Neuronal stem cell (in vitro differentiated cells): ENCODE results near the gene CD58.

ENCODE experiments used
- DNase-seq: peaks from one replicate; pipeline ENCODE4 v3.0.0-alpha.2; 2013; ENCODE audit warnings: low spot score
- H2AFZ ChIP-seq: one replicate; pipeline ENCODE4 v1.6.1; 2013; ENCODE audit warnings: mild to moderate bottlenecking, low read length, inconsistent platforms
- H2AK5ac ChIP-seq: 2 replicates; pipeline ENCODE4 v1.6.1; 2013; ENCODE audit warnings: low read depth, mild to moderate bottlenecking, inconsistent platforms, low read length, moderate library complexity, mixed read lengths
- H2BK120ac ChIP-seq: 2 replicates; pipeline ENCODE4 v1.6.1; 2013; ENCODE audit warnings: low read depth, mild to moderate bottlenecking, inconsistent platforms, low read length, moderate library complexity, mixed read lengths
- H2BK12ac ChIP-seq: one replicate; pipeline ENCODE4 v1.6.1; 2013; ENCODE audit warnings: low read length, inconsistent platforms
- H2BK15ac ChIP-seq: 2 replicates; pipeline ENCODE4 v1.6.1; 2013; ENCODE audit warnings: mild to moderate bottlenecking, low read length, inconsistent platforms, mixed read lengths
- H2BK5ac ChIP-seq: one replicate; pipeline ENCODE4 v1.6.1; 2013; ENCODE audit warnings: inconsistent platforms, mild to moderate bottlenecking, low read length, moderate library complexity
- H3K14ac ChIP-seq: one replicate; pipeline ENCODE4 v1.6.1; 2013; ENCODE audit warnings: low read length, inconsistent platforms
- H3K18ac ChIP-seq: 2 replicates; pipeline ENCODE4 v1.6.1; 2013; ENCODE audit warnings: low read length, inconsistent platforms
- H3K23ac ChIP-seq: 2 replicates; pipeline ENCODE4 v1.6.1; 2013; ENCODE audit warnings: low read depth, mild to moderate bottlenecking, mixed read lengths, low read length, inconsistent platforms; ENCODE audit not compliant: poor library complexity
- H3K27ac ChIP-seq: replicated peaks from 3 replicates; pipeline ENCODE4 v1.5.1; 2013; ENCODE audit warnings: low read length, inconsistent platforms
- H3K27me3 ChIP-seq, 3 experiments: 2 replicates each; pipeline ENCODE4 v1.6.1; 2013; ENCODE audit warnings: low read length in 3 of 3, mild to moderate bottlenecking in 2 of 3, inconsistent platforms in 1 of 3, low read depth in 1 of 3, mixed read lengths in 1 of 3, moderate library complexity in 1 of 3; ENCODE audit not compliant: control insufficient read depth in 3 of 3, insufficient read depth in 3 of 3
- H3K36me3 ChIP-seq, 2 donors: replicated peaks in 1 of 2; 2 replicates each; pipeline ENCODE4 v1.6.1; 2013; ENCODE audit warnings: low read length in 2 of 2; ENCODE audit not compliant: control insufficient read depth in 2 of 2, insufficient read depth in 2 of 2
- H3K4ac ChIP-seq: 2 replicates; pipeline ENCODE4 v1.6.1; 2013; ENCODE audit warnings: inconsistent platforms, mild to moderate bottlenecking, low read length, moderate library complexity
- H3K4me1 ChIP-seq, 2 donors: 1 replicate in 1 of 2; 2 replicates in 1 of 2; pipeline ENCODE4 v1.6.1; 2013; ENCODE audit warnings: low read length in 2 of 2, low read depth in 1 of 2; ENCODE audit not compliant: control insufficient read depth in 2 of 2, insufficient read depth in 1 of 2
- H3K4me2 ChIP-seq: one replicate; pipeline ENCODE4 v1.6.1; 2013; ENCODE audit warnings: mild to moderate bottlenecking, low read length, inconsistent platforms; ENCODE audit not compliant: insufficient read depth, poor library complexity, severe bottlenecking
- H3K4me3 ChIP-seq, 2 donors: 2 replicates each; pipeline ENCODE4 v1.5.1; 2013; ENCODE audit warnings: low read length in 2 of 2, mild to moderate bottlenecking in 2 of 2, inconsistent platforms in 1 of 2, moderate library complexity in 1 of 2
- H3K79me1 ChIP-seq: one replicate; pipeline ENCODE4 v1.6.1; 2013; ENCODE audit warnings: low read depth, mild to moderate bottlenecking, inconsistent platforms, low read length, moderate library complexity
- H3K9ac ChIP-seq: one replicate; pipeline ENCODE4 v1.6.1; 2013; ENCODE audit warnings: mild to moderate bottlenecking, low read depth, low read length, inconsistent platforms; ENCODE audit not compliant: poor library complexity
- H3K9me3 ChIP-seq, 2 donors: replicated peaks in 1 of 2; 2 replicates each; pipeline versions ENCODE3 to v1.6.1; 2013; ENCODE audit warnings: low read length in 2 of 2, mild to moderate bottlenecking in 2 of 2, inconsistent platforms in 1 of 2, low read depth in 1 of 2, mixed read lengths in 1 of 2, moderate library complexity in 1 of 2; ENCODE audit not compliant: control insufficient read depth in 2 of 2, insufficient read depth in 1 of 2
- H4K8ac ChIP-seq: one replicate; pipeline ENCODE4 v1.6.1; 2013; ENCODE audit warnings: low read depth, mild to moderate bottlenecking, inconsistent platforms, low read length, moderate library complexity
- H4K91ac ChIP-seq: one replicate; pipeline ENCODE4 v1.6.1; 2013; ENCODE audit warnings: low read length, low read depth, mild to moderate bottlenecking, inconsistent platforms; ENCODE audit not compliant: poor library complexity
- WGBS, 2 donors: extraction: QIAGEN DNeasy Blood & Tissue Kit; methylation state at CpG; one replicate each; pipeline ENCODE4 v1.1.7; 2013; ENCODE audit warnings: missing lambda C conversion rate in 2 of 2, mixed read lengths in 1 of 2; ENCODE audit not compliant: insufficient read length in 2 of 2, insufficient replicate concordance in 1 of 2; ENCODE audit errors: extremely low coverage in 2 of 2; 5-methylcytosine and 5-hydroxymethylcytosine counted together

The CD58 gene

GRCh38 chr1:116554924-116555323, 15.9 kb downstream of the CD58 start:
- Histone ChIP-seq H3K4me1 (no peaks in the 10 kb centered on the region), H3K4me3 (no peak overlapping the region), H3K14ac (no peak overlapping the region), H2BK5ac (no peak overlapping the region), H3K27me3 (no peaks in the 10 kb centered on the region), H3K23ac (no peak overlapping the region), H3K27ac (no peak overlapping the region), H3K4me2 (no peak overlapping the region), H3K4ac (no peak overlapping the region), H2AFZ (no peak overlapping the region), H4K8ac (no peak overlapping the region), H2BK120ac (no peak overlapping the region), H3K9me3 (no peaks in the 10 kb centered on the region), H2BK12ac (no peak overlapping the region), H4K91ac (no peak overlapping the region), H3K18ac (no peak overlapping the region), H2AK5ac (no peak overlapping the region), H2BK15ac (no peak overlapping the region), H3K79me1 (no peaks in the 10 kb centered on the region), H3K9ac (no peak overlapping the region), H3K36me3 (no peaks in the 10 kb centered on the region)
- DNase-seq = no peak
- WGBS, 2 donors = no CpG with 5 or more reads among the region's 2 CpGs

DNA sequence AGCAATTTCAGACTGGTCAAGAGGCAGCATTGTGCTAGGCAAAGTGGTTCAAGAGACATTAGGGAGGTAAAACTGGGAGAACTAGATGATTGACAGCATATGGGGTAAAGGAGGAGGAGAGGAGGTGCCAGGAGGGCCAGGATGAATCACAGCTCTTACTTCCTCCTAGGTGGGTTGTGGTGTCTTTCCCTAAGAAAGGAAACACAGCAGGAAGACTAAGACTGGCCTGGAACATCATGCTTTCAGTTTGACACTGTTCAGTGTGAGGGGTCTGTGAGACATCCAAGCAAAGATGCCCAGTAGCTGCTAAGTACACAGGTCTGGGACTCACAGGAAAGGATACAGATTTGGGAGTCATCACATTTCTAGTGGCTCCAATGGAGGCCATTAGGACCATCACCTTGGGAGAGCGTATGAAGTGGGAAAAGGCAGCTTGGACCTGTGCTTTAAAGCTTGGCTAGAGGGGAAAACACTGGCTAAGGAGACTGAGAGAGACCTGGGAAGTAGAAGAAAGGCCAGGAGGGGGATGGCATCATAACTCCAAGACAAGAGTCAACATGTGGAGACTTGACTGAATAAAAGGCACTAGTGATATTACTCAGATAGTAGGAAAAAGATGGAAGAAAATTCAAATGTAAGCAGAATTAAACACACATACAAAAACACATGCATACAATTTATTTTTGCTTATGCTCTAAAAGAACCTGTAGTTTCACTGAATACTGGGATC, 17.3 kb downstream of the CD58 start:
- H3K36me3 ChIP-seq = no peaks in the 10 kb centered on the region
- no peak overlapping the region for H3K4me3 ChIP-seq
- H3K4ac ChIP-seq = no peak overlapping the region
- no peak overlapping the region for H4K8ac ChIP-seq
- H3K79me1 ChIP-seq = no peaks in the 10 kb centered on the region
- DNase-seq = no peak
- no peak overlapping the region for H3K14ac ChIP-seq
- no peak overlapping the region for H3K27ac ChIP-seq
- H2AFZ ChIP-seq = no peak overlapping the region
- H2BK120ac ChIP-seq = no peak overlapping the region
- H3K4me1 ChIP-seq = peaks cover 0 to 2% of the 10 kb centered on the region in 2 donors
- no peaks in the 10 kb centered on the region for H3K9me3 ChIP-seq
- H3K23ac ChIP-seq = no peak overlapping the region
- no peak overlapping the region for H3K9ac ChIP-seq
- H2BK15ac ChIP-seq = no peak overlapping the region
- no peak overlapping the region for H3K18ac ChIP-seq
- no peak overlapping the region for H3K4me2 ChIP-seq
- no peak overlapping the region for H2BK5ac ChIP-seq
- H2BK12ac ChIP-seq = no peak overlapping the region
- no peak overlapping the region for H4K91ac ChIP-seq
- no peaks in the 10 kb centered on the region for H3K27me3 ChIP-seq
- no peak overlapping the region for H2AK5ac ChIP-seq
- no CpG with 5 or more reads among the region's 1 CpG for WGBS, 2 donors

DNA sequence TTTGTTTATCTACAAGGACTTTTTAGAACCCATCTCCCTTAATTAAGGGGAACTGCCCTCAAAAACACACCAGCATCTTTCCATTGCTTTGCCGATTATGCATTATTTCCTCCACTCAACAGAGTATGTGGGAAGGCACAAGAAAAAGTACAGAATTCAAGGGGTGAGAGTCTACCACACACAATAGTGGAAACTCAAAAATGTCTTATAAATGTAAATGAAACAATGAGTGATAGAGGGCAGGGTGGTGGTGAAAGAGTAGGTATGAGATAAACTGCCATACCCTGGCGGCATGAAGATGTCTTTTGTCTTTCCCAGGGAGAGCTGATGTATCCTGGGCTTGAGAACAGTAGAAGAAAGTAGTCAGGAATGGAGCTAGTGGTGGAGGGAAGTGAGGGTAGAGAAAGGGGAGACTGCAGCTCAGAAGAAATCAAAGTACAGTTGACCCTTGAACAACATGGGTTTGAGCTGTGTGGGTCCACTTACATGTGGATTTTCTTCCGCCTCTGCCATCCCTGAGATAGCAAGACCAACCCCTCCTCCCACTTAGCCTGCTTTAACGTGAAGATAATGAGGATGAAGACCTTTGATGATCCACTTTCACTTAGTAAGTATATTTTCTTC, 24.4 kb downstream of the CD58 start:
- H4K91ac ChIP-seq = no peak overlapping the region
- H3K4ac ChIP-seq = no peak overlapping the region
- peaks cover 1 to 5% of the 10 kb centered on the region in 2 donors for H3K36me3 ChIP-seq
- peaks cover 0 to 2% of the 10 kb centered on the region in 2 donors for H3K9me3 ChIP-seq
- no peak overlapping the region for H4K8ac ChIP-seq
- no peak overlapping the region for H2AK5ac ChIP-seq
- no peak overlapping the region for H3K4me3 ChIP-seq
- H3K27ac ChIP-seq = no peak overlapping the region
- H3K14ac ChIP-seq = no peak overlapping the region
- no peak overlapping the region for H3K18ac ChIP-seq
- H3K4me1 ChIP-seq = peaks cover 0 to 3% of the 10 kb centered on the region in 2 donors
- no peaks in the 10 kb centered on the region for H3K79me1 ChIP-seq
- H2BK12ac ChIP-seq = no peak overlapping the region
- H2AFZ ChIP-seq = no peak overlapping the region
- no CpG with 5 or more reads among the region's 4 CpGs for WGBS, 2 donors
- DNase-seq = no peak
- H2BK5ac ChIP-seq = no peak overlapping the region
- H2BK15ac ChIP-seq = no peak overlapping the region
- H2BK120ac ChIP-seq = no peak overlapping the region
- H3K4me2 ChIP-seq = no peak overlapping the region
- no peak overlapping the region for H3K23ac ChIP-seq
- H3K27me3 ChIP-seq = peaks cover 0 to 3% (median 0%) of the 10 kb centered on the region in 3 experiments
- H3K9ac ChIP-seq = no peak overlapping the region

- Histone ChIP-seq H2BK120ac (no peak overlapping the region), H3K4me1 (peaks cover 0 to 3% of the 10 kb centered on the region in 2 donors), H4K91ac (no peak overlapping the region), H2AFZ (no peak overlapping the region), H4K8ac (no peak overlapping the region), H3K36me3 (peaks cover 1 to 5% of the 10 kb centered on the region in 2 donors), H3K23ac (no peak overlapping the region), H2AK5ac (no peak overlapping the region), H3K79me1 (no peaks in the 10 kb centered on the region), H3K14ac (no peak overlapping the region), H3K4me3 (no peak overlapping the region), H3K9ac (no peak overlapping the region), H3K27me3 (peaks cover 0 to 3% (median 0%) of the 10 kb centered on the region in 3 experiments), H3K27ac (no peak overlapping the region), H3K4me2 (no peak overlapping the region), H3K4ac (no peak overlapping the region), H3K9me3 (peaks cover 0 to 2% of the 10 kb centered on the region in 2 donors), H3K18ac (no peak overlapping the region), H2BK5ac (no peak overlapping the region), H2BK12ac (no peak overlapping the region), H2BK15ac (no peak overlapping the region)
- no CpG with 5 or more reads among the region's 2 CpGs for WGBS, 2 donors
- DNase-seq = no peak
These were observed 25.5 kb downstream of the CD58 start for GRCh38 chr1:116545359-116545705.
